Natural killer cell (primary cell): ENCODE data around the gene TMEM129. TPM values are rescaled to one million over a fixed set of nuclear protein-coding genes. Genes with fewer than 3 reads are reported as not detected.

Source experiments
- ATAC-seq, 3 donors: fragments of 150-1000 bp in 2 of 3; fragments of 200-7000 bp in 1 of 3; cut with Tn5 transposase; 1 replicate in 1 of 3; 2 replicates in 2 of 3; pipeline ENCODE4 v1.10.0; 2021; ENCODE audit warnings: mild to moderate bottlenecking in 2 of 3, moderate library complexity in 2 of 3
- DNase-seq, 2 donors: peaks; one replicate each; pipeline versions ENCODE4 v3.0.0 to v3.0.0-alpha.2; 2013 to 2021; ENCODE audit warnings: mixed read lengths in 1 of 2
- H3K27ac ChIP-seq: one replicate; pipeline ENCODE4 v1.5.1; 2013; ENCODE audit warnings: mild to moderate bottlenecking, low read length
- H3K27me3 ChIP-seq: one replicate; pipeline ENCODE4 v1.6.1; 2013; ENCODE audit warnings: low read length; ENCODE audit not compliant: control insufficient read depth, insufficient read depth
- H3K36me3 ChIP-seq: one replicate; pipeline ENCODE4 v1.6.1; 2013; ENCODE audit warnings: low read length; ENCODE audit not compliant: control insufficient read depth, insufficient read depth
- H3K4me1 ChIP-seq: one replicate; pipeline ENCODE4 v1.6.1; 2013; ENCODE audit warnings: low read length; ENCODE audit not compliant: control insufficient read depth, insufficient read depth
- H3K4me3 ChIP-seq: one replicate; pipeline ENCODE4 v1.5.1; 2013; ENCODE audit warnings: low read length
- H3K9me3 ChIP-seq: one replicate; pipeline ENCODE4 v1.6.1; 2013; ENCODE audit warnings: low read length; ENCODE audit not compliant: control insufficient read depth, insufficient read depth
- H3K27ac Mint-ChIP-seq, 2 donors: one replicate each; pipeline ENCODE4 v1.8.0; 2022; ENCODE audit warnings: mild to moderate bottlenecking in 2 of 2, mixed read lengths in 2 of 2, moderate library complexity in 1 of 2
- H3K27me3 Mint-ChIP-seq, 2 donors: one replicate each; pipeline ENCODE4 v1.8.0; 2022; ENCODE audit warnings: low read depth in 2 of 2, mixed read lengths in 2 of 2
- H3K36me3 Mint-ChIP-seq: one replicate; pipeline ENCODE4 v1.8.0; 2022; ENCODE audit warnings: mixed read lengths
- H3K4me1 Mint-ChIP-seq, 2 donors: one replicate each; pipeline ENCODE4 v1.8.0; 2022; ENCODE audit warnings: mixed read lengths in 2 of 2
- H3K4me3 Mint-ChIP-seq: one replicate; pipeline ENCODE4 v1.8.0; 2022; ENCODE audit warnings: mild to moderate bottlenecking, moderate library complexity, mixed read lengths
- H3K9me3 Mint-ChIP-seq, 2 donors: one replicate each; pipeline ENCODE4 v1.8.0; 2022; ENCODE audit warnings: mixed read lengths in 2 of 2
- CTCF ChIP-seq: fragments of 200-600 bp; IDR thresholded peaks from one replicate; pipeline ENCODE4 v1.8.0; 2022; ENCODE audit warnings: antibody characterized with exemption
- WGBS: methylation state at CpG from one replicate; pipeline ENCODE4 v1.1.7; 2013; ENCODE audit warnings: missing lambda C conversion rate; ENCODE audit not compliant: insufficient coverage; 5-methylcytosine and 5-hydroxymethylcytosine counted together
- intact Hi-C: fragments of 100-400 bp; cut with micrococcal nuclease; formaldehyde crosslinking; loops from one replicate; pipeline ENCODE4 v1.14.2; 2022
- total RNA-seq, 4 donors: library from RNA; stranded (reverse); fragments of 120-200 nt in 1 of 4; gene quantifications; one replicate each; pipeline versions ENCODE4 v1.2.3 to v1.2.4, GENCODE V29; 2013 to 2022

Gene TMEM129
- total RNA-seq, 3 donors from 2014 or later (not counting 1 experiment from before 2014, with no cell fraction given), result 18.2 to 26.9 (median 20.8) TPM

- Histone ChIP-seq H3K27ac (no peak overlapping the region), H3K4me3 (no peak overlapping the region), H3K27me3 (no peaks in the 10 kb centered on the region), H3K4me1 (peaks cover 51% of the 10 kb centered on the region), H3K36me3 (peaks cover 20% of the 10 kb centered on the region), H3K9me3 (no peaks in the 10 kb centered on the region)
- no peak for ATAC-seq
- WGBS, result 90% methylated on average over 9 of the region's 10 CpGs
- Mint-ChIP-seq H3K27ac (no peak overlapping the region), H3K4me3 (no peak overlapping the region), H3K4me1 (peaks cover 30 to 37% of the 10 kb centered on the region in 2 donors), H3K36me3 (no peaks in the 10 kb centered on the region), H3K27me3 (no peaks in the 10 kb centered on the region), H3K9me3 (no peaks in the 10 kb centered on the region)
- intact Hi-C loops, result no loop called here
- TF ChIP-seq CTCF, result no peak
- DNase-seq, result no peak
Measured at GRCh38 chr4:1725521-1725920, 4.4 kb upstream of the TMEM129 start.

GRCh38 chr4:1723131-1723801, 2.1 kb upstream of the TMEM129 start:
- Mint-ChIP-seq H3K27ac (peak overlapping the region; percentile 92 to 93), H3K9me3 (no peaks in the 10 kb centered on the region), H3K36me3 (no peaks in the 10 kb centered on the region), H3K4me3 (peak overlapping the region; percentile 87), H3K4me1 (peaks cover 30 to 45% of the 10 kb centered on the region in 2 donors), H3K27me3 (no peaks in the 10 kb centered on the region)
- Histone ChIP-seq H3K27me3 (no peaks in the 10 kb centered on the region), H3K36me3 (peaks cover 14% of the 10 kb centered on the region), H3K27ac (peak overlapping the region; percentile 71), H3K4me1 (peaks cover 68% of the 10 kb centered on the region), H3K9me3 (no peaks in the 10 kb centered on the region), H3K4me3 (peak overlapping the region; percentile 0)
- WGBS, result 18% methylated on average over 12 of the region's 12 CpGs
- ATAC-seq (peak in 1 of 3 donors; percentile 12), DNase-seq (peak in 1 of 2 donors; percentile 77)
- intact Hi-C loops, result loop anchor here (5.0 kb wide), 2 partner anchors 41 to 134 kb away; partner anchors contain the start of genes FAM53A and LETM1
- no peak for TF ChIP-seq CTCF

- Histone ChIP-seq H3K9me3 (no peaks in the 10 kb centered on the region), H3K27me3 (no peaks in the 10 kb centered on the region), H3K4me3 (no peak overlapping the region), H3K36me3 (peaks cover 14% of the 10 kb centered on the region), H3K4me1 (peaks cover 68% of the 10 kb centered on the region), H3K27ac (peak overlapping the region; percentile 71)
- peak overlapping the region; percentile 92 to 93 for H3K27ac Mint-ChIP-seq
- TF ChIP-seq CTCF, result no peak
- no peak for DNase-seq
- H3K27me3 Mint-ChIP-seq, result no peaks in the 10 kb centered on the region
- peaks cover 30 to 45% of the 10 kb centered on the region in 2 donors for H3K4me1 Mint-ChIP-seq
- ATAC-seq, result no peak
- WGBS, result 31% methylated on average over 18 of the region's 18 CpGs
- no peaks in the 10 kb centered on the region for H3K36me3 Mint-ChIP-seq
- intact Hi-C loops, result loop anchor here (5.0 kb wide), 2 partner anchors 40 to 135 kb away; partner anchors contain the start of genes FAM53A and LETM1
- no peaks in the 10 kb centered on the region for H3K9me3 Mint-ChIP-seq
- peak overlapping the region; percentile 87 for H3K4me3 Mint-ChIP-seq
Measured at GRCh38 chr4:1722551-1723118, 1.5 kb upstream of the TMEM129 start.
